GM18498 (cell line): ENCODE results near the gene TCEA2.
"Not testable (repeated sequence)": the region's sequence is repeated elsewhere in the genome, so short reads cannot be mapped to it uniquely, and the experiment has no call there.

Experiments
- ATAC-seq: cut with Tn5 transposase; IDR thresholded peaks from one replicate; pipeline ENCODE4 v1.9.1; 2021; ENCODE audit warnings: mild to moderate bottlenecking, moderate library complexity; ENCODE audit not compliant: unreplicated experiment

TCEA2 gene

GRCh38 chr20:64105846-64106434, 42.9 kb downstream of the TCEA2 start:
- ATAC-seq = no peak

- ATAC-seq = no peak
Measured at GRCh38 chr20:64106435-64106961, 43.5 kb downstream of the TCEA2 start.

GRCh38 chr20:64106981-64107735, 44.2 kb downstream of the TCEA2 start, which contains the start of gene NPBWR2:
Gene NPBWR2 (minus strand): TSS chr20:64107565. CDS start chr20:64106831, 734 bp downstream.
- ATAC-seq = no peak

- ATAC-seq = no peak
Measured at GRCh38 chr20:64107736-64108457, 44.9 kb downstream of the TCEA2 start.

- ATAC-seq = no peak
Measured at GRCh38 chr20:64108731-64109681, 46.0 kb downstream of the TCEA2 start.

- no peak for ATAC-seq
Measured at GRCh38 chr20:64109831-64110391, 46.9 kb downstream of the TCEA2 start.

GRCh38 chr20:64110411-64111068, 47.5 kb downstream of the TCEA2 start:
- ATAC-seq = no peak

GRCh38 chr20:64111841-64112641, 49.0 kb downstream of the TCEA2 start:
- no peak for ATAC-seq

- no peak for ATAC-seq
Measured at GRCh38 chr20:64112691-64113443, 49.9 kb downstream of the TCEA2 start.

- no peak for ATAC-seq
Measured at GRCh38 chr20:64113444-64113775, 50.4 kb downstream of the TCEA2 start.

GRCh38 chr20:64113796-64114355, 50.9 kb downstream of the TCEA2 start:
- ATAC-seq = no peak

GRCh38 chr20:64114356-64114971, 51.5 kb downstream of the TCEA2 start:
- ATAC-seq = no peak

GRCh38 chr20:64115171-64115911, 52.3 kb downstream of the TCEA2 start:
- no peak for ATAC-seq

- no peak for ATAC-seq
Measured at GRCh38 chr20:64116016-64116415, 53.0 kb downstream of the TCEA2 start.

GRCh38 chr20:64116541-64117431, 53.8 kb downstream of the TCEA2 start:
- no peak for ATAC-seq

- ATAC-seq = not testable (repeated sequence)
Measured at GRCh38 chr20:64117432-64117777, 54.4 kb downstream of the TCEA2 start.
